Sigmoid colon (tissue), 4 donors: ENCODE data around the gene TMEM19.

ENCODE experiments used
- CTCF ChIP-seq, 4 experiments: fragments of 450-650 bp in 3 of 4; fragments of 200-600 bp in 1 of 4; IDR thresholded peaks; one replicate each; pipeline ENCODE4 v1.5.1; 2016 to 2019; ENCODE audit warnings: antibody characterized with exemption in 4 of 4, mild to moderate bottlenecking in 3 of 4, moderate library complexity in 2 of 4
- EP300 ChIP-seq, 4 donors: sonication (generic); formaldehyde crosslinking; IDR thresholded peaks; one replicate each; pipeline ENCODE4 v1.6.1; 2017; ENCODE audit warnings: antibody characterized with exemption in 4 of 4
- POLR2A ChIP-seq, 2 donors: fragments of 450-650 bp; IDR thresholded peaks; one replicate each; pipeline ENCODE4 v1.6.1; 2016; ENCODE audit warnings: antibody characterized with exemption in 2 of 2, mild to moderate bottlenecking in 2 of 2, moderate library complexity in 2 of 2
- POLR2AphosphoS5 ChIP-seq, 4 donors: sonication (generic); formaldehyde crosslinking; IDR thresholded peaks; one replicate each; pipeline ENCODE4 v1.6.1; 2017; ENCODE audit warnings: antibody characterized with exemption in 4 of 4

- peak in 1 of 4 experiments; percentile 22 for TF ChIP-seq CTCF (IDR thresholded peaks at IDR 0.05)
- TF ChIP-seq POLR2A (IDR thresholded peaks at IDR 0.05) = peak; percentile 22 to 48
- peak; percentile 52 to 78 (median 68) for TF ChIP-seq POLR2AphosphoS5 (IDR thresholded peaks at IDR 0.05)
- TF ChIP-seq EP300 (IDR thresholded peaks at IDR 0.05) = no peak
Measured at GRCh38 chr12:71685914-71686657, at the start of gene TMEM19.
